Measurements from ENCODE around the gene BORCS6. TPM values are rescaled to one million over a fixed set of nuclear protein-coding genes. Genes with fewer than 3 reads are reported as not detected.
A peak's percentile ranks its signal among the peaks of the same experiment; 100 is the strongest.

The BORCS6 gene
- total and polyA plus RNA-seq, 9 of the 15 experiments (the other 6 are each of a cell fraction or from before 2014, with no cell fraction given), result 0.01 to 7.4 (median 2.3) TPM

- no peak for TF ChIP-seq PBX2 (CRISPR knock-in tag; IDR thresholded peaks at IDR 0.05; ENCODE audit: low read depth)
- TF ChIP-seq PBX2 (tag; conservative IDR thresholded peaks at IDR 0.05; ENCODE audit: low read depth), result peak; percentile 72
- TF ChIP-seq ZBTB40 (IDR thresholded peaks at IDR 0.05), result peak; percentile 39
- no peak for TF ChIP-seq ZBTB40 (CRISPR knock-in tag; IDR thresholded peaks at IDR 0.05)
- TF ChIP-seq MAFG (tag; conservative IDR thresholded peaks at IDR 0.05), result peak; percentile 90
- TF ChIP-seq FOXA1 (IDR thresholded peaks at IDR 0.05; ENCODE audit: borderline replicate concordance), result no peak
- no peak for TF ChIP-seq WHSC1 (IDR thresholded peaks at IDR 0.05; ENCODE audit: low read length)
- TF ChIP-seq POLR2H (tag; IDR thresholded peaks at IDR 0.05; ENCODE audit: low read depth), result peak; percentile 99
- peak; percentile 96 for TF ChIP-seq TEAD4 (IDR thresholded peaks at IDR 0.05; ENCODE audit: low read length)
- TF ChIP-seq TEAD4 (CRISPR knock-in tag; IDR thresholded peaks at IDR 0.05; ENCODE audit: borderline replicate concordance), result no peak
- peak; percentile 78 for TF ChIP-seq ATF3 (IDR thresholded peaks at IDR 0.05)
- peak; percentile 91; the same call in 1 of the 2 replicates for TF ChIP-seq ATF3 (CRISPR knock-in tag; conservative IDR thresholded peaks at IDR 0.05)
These were observed 16.7 kb downstream of the BORCS6 start (continued) for GRCh38 chr17:8173056-8173870.
